Upper lobe of left lung (tissue), 6 donors: ENCODE measurements around the gene GABRG3. TPM values are rescaled to one million over a fixed set of nuclear protein-coding genes. Genes with fewer than 3 reads are reported as not detected.

ENCODE experiments used
- ATAC-seq, 2 donors: fragments of 200-7000 bp; cut with Tn5 transposase; one replicate each; pipeline ENCODE4 v1.9.1; 2022; ENCODE audit warnings: mild to moderate bottlenecking in 2 of 2, moderate library complexity in 2 of 2; ENCODE audit not compliant: low FRiP score in 2 of 2
- DNase-seq, 2 donors: peaks; one replicate each; pipeline ENCODE4 v3.0.0-alpha.2; 2019 to 2020
- H3K27ac ChIP-seq, 4 donors: fragments of 200-600 bp; sonication (generic); one replicate each; pipeline ENCODE4 v1.5.1; 2016 to 2019
- H3K27me3 ChIP-seq, 4 donors: fragments of 200-600 bp; sonication (generic); one replicate each; pipeline ENCODE4 v1.5.1; 2017 to 2019
- H3K36me3 ChIP-seq, 4 donors: fragments of 200-600 bp; sonication (generic); one replicate each; pipeline ENCODE4 v1.5.1; 2016 to 2019
- H3K4me1 ChIP-seq, 4 donors: fragments of 200-600 bp; sonication (generic); one replicate each; pipeline ENCODE4 v1.5.1; 2018 to 2019
- H3K4me3 ChIP-seq, 4 donors: fragments of 200-600 bp; sonication (generic); one replicate each; pipeline ENCODE4 v1.5.1; 2017 to 2019; ENCODE audit warnings: mild to moderate bottlenecking in 2 of 4, moderate library complexity in 1 of 4
- H3K9me3 ChIP-seq, 4 donors: fragments of 200-600 bp; sonication (generic); one replicate each; pipeline ENCODE4 v1.5.1; 2018 to 2019
- CTCF ChIP-seq, 6 experiments: fragments of 450-650 bp in 4 of 6; fragments of 200-600 bp in 2 of 6; sonication (generic) in 2 of 6; IDR thresholded peaks; one replicate each; pipeline ENCODE4 v1.5.1; 2016 to 2019; ENCODE audit warnings: antibody characterized with exemption in 6 of 6
- EP300 ChIP-seq, 4 donors: sonication (generic); formaldehyde crosslinking; IDR thresholded peaks; one replicate each; pipeline ENCODE4 v1.5.1; 2017; ENCODE audit warnings: antibody characterized with exemption in 4 of 4, control low read depth in 2 of 4
- POLR2A ChIP-seq, 4 donors: fragments of 450-650 bp; IDR thresholded peaks; one replicate each; pipeline ENCODE4 v1.5.1; 2016 to 2017; ENCODE audit warnings: antibody characterized with exemption in 4 of 4, mild to moderate bottlenecking in 2 of 4
- POLR2AphosphoS5 ChIP-seq, 2 donors: sonication (generic); formaldehyde crosslinking; IDR thresholded peaks; one replicate each; pipeline ENCODE4 v1.5.1; 2017; ENCODE audit warnings: antibody characterized with exemption in 2 of 2
- WGBS, 2 donors: methylation state at CpG; one replicate each; pipeline ENCODE4 v1.1.5; 2017 to 2018; 5-methylcytosine and 5-hydroxymethylcytosine counted together
- total RNA-seq, 6 donors: library from RNA; depleted of rRNA in 4 of 6; stranded (reverse); fragments of >200 nt in 4 of 6; gene quantifications; one replicate each; pipeline versions ENCODE4 v1.1.0 to v1.2.1, GENCODE V29; 2016 to 2021
- donor health status: DM: no; HTN: no; CAD: no; lungs with moderate emphysema.
- donor health status: DM: no; HTN: yes; CAD: no; lungs with severe emphysema.

GABRG3 gene
- total RNA-seq, 6 donors from 2014 or later: not detected

- WGBS, 2 donors: 81 to 92% methylated on average over 3 of the region's 3 CpGs
- no peaks in the 10 kb centered on the region for H3K4me1 ChIP-seq
These were observed 561.4 kb downstream of the GABRG3 start for GRCh38 chr15:27532358-27532757.

GRCh38 chr15:27535445-27536129 is 564.6 kb downstream of the GABRG3 start:
- H3K27me3 ChIP-seq: no peaks in the 10 kb centered on the region
- H3K36me3 ChIP-seq: no peaks in the 10 kb centered on the region
- no peak for DNase-seq
- H3K9me3 ChIP-seq: no peaks in the 10 kb centered on the region
- no peak for TF ChIP-seq POLR2A (IDR thresholded peaks at IDR 0.05)
- TF ChIP-seq POLR2AphosphoS5 (IDR thresholded peaks at IDR 0.05): no peak
- no peak for TF ChIP-seq EP300 (IDR thresholded peaks at IDR 0.05)
- TF ChIP-seq CTCF (IDR thresholded peaks at IDR 0.05): no peak
- H3K4me3 ChIP-seq: no peak overlapping the region
- no peak for ATAC-seq
- 64 to 71% methylated on average over 6 of the region's 6 CpGs for WGBS, 2 donors
- H3K27ac ChIP-seq: no peak overlapping the region
- H3K4me1 ChIP-seq: no peaks in the 10 kb centered on the region

More at GRCh38 chr15:27532358-27532757, 561.4 kb downstream of the GABRG3 start:
- TF ChIP-seq CTCF (IDR thresholded peaks at IDR 0.05) (no peak), POLR2A (IDR thresholded peaks at IDR 0.05) (no peak), POLR2AphosphoS5 (IDR thresholded peaks at IDR 0.05) (no peak), EP300 (IDR thresholded peaks at IDR 0.05) (no peak)
- H3K9me3 ChIP-seq: no peaks in the 10 kb centered on the region
- no peak overlapping the region for H3K27ac ChIP-seq
- H3K4me3 ChIP-seq: no peak overlapping the region
- DNase-seq (no peak), ATAC-seq (no peak)
- H3K27me3 ChIP-seq: no peaks in the 10 kb centered on the region
- no peaks in the 10 kb centered on the region for H3K36me3 ChIP-seq

GRCh38 chr15:27538325-27538724 is 567.3 kb downstream of the GABRG3 start:
- WGBS, 2 donors: 78 to 79% methylated on average over 3 of the region's 3 CpGs
- H3K9me3 ChIP-seq: peaks cover 0 to 10% (median 0%) of the 10 kb centered on the region in 4 donors
- no peak for TF ChIP-seq EP300 (IDR thresholded peaks at IDR 0.05)
- no peak for TF ChIP-seq POLR2A (IDR thresholded peaks at IDR 0.05)
- no peak for TF ChIP-seq CTCF (IDR thresholded peaks at IDR 0.05)
- no peak for TF ChIP-seq POLR2AphosphoS5 (IDR thresholded peaks at IDR 0.05)
- no peak overlapping the region for H3K27ac ChIP-seq
- DNase-seq (no peak), ATAC-seq (no peak)
- H3K27me3 ChIP-seq: no peaks in the 10 kb centered on the region
- H3K4me1 ChIP-seq: no peaks in the 10 kb centered on the region
- no peaks in the 10 kb centered on the region for H3K36me3 ChIP-seq
- H3K4me3 ChIP-seq: no peak overlapping the region

GRCh38 chr15:27541581-27541980 is 570.6 kb downstream of the GABRG3 start:
- H3K4me3 ChIP-seq: no peak overlapping the region
- TF ChIP-seq POLR2A (IDR thresholded peaks at IDR 0.05) (no peak), POLR2AphosphoS5 (IDR thresholded peaks at IDR 0.05) (no peak), CTCF (IDR thresholded peaks at IDR 0.05) (no peak), EP300 (IDR thresholded peaks at IDR 0.05) (no peak)
- no peaks in the 10 kb centered on the region for H3K27me3 ChIP-seq
- ATAC-seq (peak in 1 of 2 donors; percentile 44), DNase-seq (peak in 1 of 2 donors; percentile 78)
- H3K4me1 ChIP-seq: no peaks in the 10 kb centered on the region
- H3K36me3 ChIP-seq: no peaks in the 10 kb centered on the region
- no peak overlapping the region for H3K27ac ChIP-seq
- WGBS, 2 donors: 95 to 97% methylated on average over 39 to 40 of the region's 40 CpGs
- peaks cover 0 to 10% (median 0%) of the 10 kb centered on the region in 4 donors for H3K9me3 ChIP-seq
